HEK293 (cell line): ENCODE results near the gene RUFY1.

ENCODE experiments used
- CTCF ChIA-PET: fragments of 350-600 bp; formaldehyde crosslinking; extraction: SDS; loops from one replicate; lab custom pipeline; 2021; ENCODE audit warnings: antibody characterized with exemption; lab: Yijun Ruan, JAX
- POLR2A ChIA-PET: fragments of 300-600 bp; formaldehyde crosslinking; extraction: SDS; loops from one replicate; lab custom pipeline; 2020; ENCODE audit warnings: antibody characterized with exemption, inconsistent platforms; lab: Yijun Ruan, JAX
- H3K27ac ChIP-seq: fragments of 200-500 bp; sonication (Bioruptor generic); 2 replicates; pipeline ENCODE4 v1.5.1; 2014; ENCODE audit warnings: low read depth, low read length, control low read depth, inconsistent platforms; ENCODE audit errors: extremely low read depth
- H3K36me3 ChIP-seq, 2 experiments: fragments of 200-500 bp in 1 of 2; sonication (Bioruptor generic) in 1 of 2; 1 replicate in 1 of 2; 2 replicates in 1 of 2; pipeline ENCODE4 v1.5.1; 2014 to 2017; ENCODE audit warnings: inconsistent platforms in 2 of 2, low read length in 2 of 2; ENCODE audit not compliant: control insufficient read depth in 2 of 2, insufficient read depth in 1 of 2
- H3K4me1 ChIP-seq: fragments of 200-500 bp; sonication (Bioruptor generic); 2 replicates; pipeline ENCODE4 v1.5.1; 2014; ENCODE audit warnings: mild to moderate bottlenecking, low read length, inconsistent platforms; ENCODE audit not compliant: control insufficient read depth, insufficient read depth
- H3K4me3 ChIP-seq: 2 replicates; pipeline ENCODE4 v1.5.1; 2011; ENCODE audit warnings: low read depth, mild to moderate bottlenecking, control low read depth, low read length, moderate library complexity
- H3K9me3 ChIP-seq: fragments of 200-500 bp; sonication (Bioruptor generic); 2 replicates; pipeline ENCODE4 v1.5.1; 2014; ENCODE audit warnings: low read depth, low read length, inconsistent platforms; ENCODE audit not compliant: control insufficient read depth, insufficient read depth
- FEZF1 ChIP-seq: fragments of 450-650 bp; formaldehyde crosslinking; IDR thresholded peaks from 2 replicates; pipeline ENCODE4 v1.5.1; 2016; ENCODE audit warnings: missing biosample characterization, missing genetic modification characterization
- GFI1B ChIP-seq: fragments of 450-650 bp; formaldehyde crosslinking; IDR thresholded peaks from 2 replicates; pipeline ENCODE4 v1.5.1; 2016; ENCODE audit warnings: missing biosample characterization, missing genetic modification characterization
- GLI4 ChIP-seq: fragments of 450-650 bp; formaldehyde crosslinking; IDR thresholded peaks from 2 replicates; pipeline ENCODE4 v1.5.1; 2016; ENCODE audit warnings: missing biosample characterization, missing genetic modification characterization
- HIC1 ChIP-seq: fragments of 450-650 bp; formaldehyde crosslinking; IDR thresholded peaks from 2 replicates; pipeline ENCODE4 v1.5.1; 2016; ENCODE audit warnings: missing biosample characterization, missing genetic modification characterization
- PRDM4 ChIP-seq: fragments of 450-650 bp; formaldehyde crosslinking; IDR thresholded peaks from 2 replicates; pipeline ENCODE4 v1.5.1; 2017; ENCODE audit warnings: missing biosample characterization, missing genetic modification characterization
- ZNF214 ChIP-seq: fragments of 450-650 bp; formaldehyde crosslinking; IDR thresholded peaks from 2 replicates; pipeline ENCODE4 v1.5.1; 2017; ENCODE audit warnings: missing biosample characterization, mild to moderate bottlenecking, missing genetic modification characterization, borderline replicate concordance
- ZNF280D ChIP-seq: fragments of 450-650 bp; formaldehyde crosslinking; IDR thresholded peaks from 2 replicates; pipeline ENCODE4 v1.5.1; 2016; ENCODE audit warnings: missing biosample characterization, missing genetic modification characterization
- ZNF488 ChIP-seq: fragments of 450-650 bp; formaldehyde crosslinking; IDR thresholded peaks from 2 replicates; pipeline ENCODE4 v1.5.1; 2016; ENCODE audit warnings: missing biosample characterization, missing genetic modification characterization
- ZNF548 ChIP-seq: fragments of 450-650 bp; formaldehyde crosslinking; IDR thresholded peaks from 2 replicates; pipeline ENCODE4 v1.5.1; 2016; ENCODE audit warnings: missing biosample characterization, missing genetic modification characterization
- ZNF549 ChIP-seq: fragments of 450-650 bp; IDR thresholded peaks from 2 replicates; pipeline ENCODE4 v1.5.1; 2018; ENCODE audit warnings: missing biosample characterization, missing genetic modification characterization, mild to moderate bottlenecking, inconsistent platforms, moderate library complexity
- ZNF610 ChIP-seq: fragments of 450-650 bp; formaldehyde crosslinking; IDR thresholded peaks from 2 replicates; pipeline ENCODE4 v1.5.1; 2016; ENCODE audit warnings: missing biosample characterization, missing genetic modification characterization, borderline replicate concordance
- ZNF747 ChIP-seq: fragments of 450-650 bp; formaldehyde crosslinking; IDR thresholded peaks from 2 replicates; pipeline ENCODE4 v1.5.1; 2016; ENCODE audit warnings: missing biosample characterization, missing genetic modification characterization
- ZSCAN18 ChIP-seq: fragments of 450-650 bp; formaldehyde crosslinking; IDR thresholded peaks from 2 replicates; pipeline ENCODE4 v1.5.1; 2016; ENCODE audit warnings: missing biosample characterization, missing genetic modification characterization

RUFY1 gene

GRCh38 chr5:179601871-179602625 lies 51.7 kb downstream of the RUFY1 start (continued):
- TF ChIP-seq GLI4 (tag by site-specific recombination) (no peak), HIC1 (tag by site-specific recombination) (no peak), ZNF214 (tag by site-specific recombination) (no peak), ZNF610 (tag by site-specific recombination) (no peak), ZSCAN18 (tag by site-specific recombination) (no peak), ZNF280D (tag by site-specific recombination) (no peak), ZNF548 (tag by site-specific recombination) (no peak), ZNF488 (tag by site-specific recombination) (no peak)
- TF ChIP-seq, all 188 proteins: peak for 0

GRCh38 chr5:179603308-179603707 lies 53.0 kb downstream of the RUFY1 start:
- Histone ChIP-seq H3K36me3 (peaks cover 7 to 83% of the 10 kb centered on the region in 2 experiments; a peak in 2 of 3 replicates), H3K27ac (no peak overlapping the region), H3K4me1 (no peaks in the 10 kb centered on the region), H3K9me3 (no peaks in the 10 kb centered on the region), H3K4me3 (no peak overlapping the region)
- CTCF ChIA-PET: no interaction called here
- POLR2A ChIA-PET: interaction anchor here (1.1 to 2.0 kb wide), 4 partner anchors 10 to 44 kb away, joined by 3 to 8 read pairs (median 5); partner anchors contain the start of gene HNRNPH1
- no peak for TF ChIP-seq ZNF280D (tag by site-specific recombination)
- no peak for TF ChIP-seq PRDM4
- no peak for TF ChIP-seq ZNF488 (tag by site-specific recombination)
- TF ChIP-seq FEZF1 (tag by site-specific recombination): no peak
- TF ChIP-seq ZNF747: no peak
- no peak for TF ChIP-seq GFI1B (tag by site-specific recombination)
- no peak for TF ChIP-seq ZNF549
